Stomach (tissue), 19 donors: Measurements from ENCODE around the gene GOLGA6L9. TPM values are rescaled to one million over a fixed set of nuclear protein-coding genes. Genes with fewer than 3 reads are reported as not detected.
"Not testable (repeated sequence)": the region's sequence is repeated elsewhere in the genome, so short reads cannot be mapped to it uniquely, and the experiment has no call there.

Experiments
- DNase-seq, 2 donors: peaks; one replicate each; pipeline versions ENCODE4 v3.0.0 to v3.0.0-alpha.2; 2013 to 2019
- H3K27ac ChIP-seq, 5 donors: fragments of 200-600 bp in 4 of 5; sonication (generic) in 4 of 5; one replicate each; pipeline ENCODE4 v1.5.1; 2013 to 2019; ENCODE audit warnings: mild to moderate bottlenecking in 1 of 5, moderate library complexity in 1 of 5
- H3K27me3 ChIP-seq, 3 donors: fragments of 200-600 bp; sonication (generic); one replicate each; pipeline ENCODE4 v1.5.1; 2017 to 2019; ENCODE audit warnings: mixed run types in 1 of 3
- H3K36me3 ChIP-seq, 4 donors: fragments of 200-600 bp; sonication (generic); 1 replicate in 3 of 4; 2 replicates in 1 of 4; pipeline ENCODE4 v1.5.1; 2016 to 2019
- H3K4me1 ChIP-seq, 4 donors: fragments of 200-600 bp; sonication (generic); one replicate each; pipeline ENCODE4 v1.5.1; 2016 to 2019
- H3K4me3 ChIP-seq, 4 donors: fragments of 200-600 bp; sonication (generic) in 3 of 4; one replicate each; pipeline ENCODE4 v1.5.1; 2016 to 2019; ENCODE audit warnings: mild to moderate bottlenecking in 1 of 4
- H3K9me3 ChIP-seq, 4 donors: fragments of 200-600 bp; sonication (generic); one replicate each; pipeline ENCODE4 v1.5.1; 2016 to 2019
- CTCF ChIP-seq, 7 experiments: fragments of 450-650 bp in 4 of 7; fragments of 200-600 bp in 3 of 7; sonication (generic) in 3 of 7; IDR thresholded peaks; one replicate each; pipeline ENCODE4 v1.5.1; 2016 to 2019; ENCODE audit warnings: antibody characterized with exemption in 7 of 7, control low read depth in 2 of 7, mild to moderate bottlenecking in 1 of 7
- EP300 ChIP-seq: sonication (generic); formaldehyde crosslinking; IDR thresholded peaks from one replicate; pipeline ENCODE4 v1.6.1; 2017; ENCODE audit warnings: antibody characterized with exemption
- POLR2A ChIP-seq, 4 donors: fragments of 450-650 bp; IDR thresholded peaks; one replicate each; pipeline ENCODE4 v1.6.1; 2016; ENCODE audit warnings: antibody characterized with exemption in 4 of 4, control low read depth in 2 of 4, mild to moderate bottlenecking in 1 of 4, moderate library complexity in 1 of 4
- POLR2AphosphoS5 ChIP-seq, 3 donors: sonication (generic); formaldehyde crosslinking; IDR thresholded peaks; one replicate each; pipeline ENCODE4 v1.6.1; 2016; ENCODE audit warnings: antibody characterized with exemption in 3 of 3
- WGBS, 5 donors: extraction: QIAGEN DNeasy Blood & Tissue Kit in 3 of 5; methylation state at CpG; one replicate each; pipeline versions ENCODE4 v1.1.5 to v1.1.7; 2013 to 2018; 5-methylcytosine and 5-hydroxymethylcytosine counted together
- intact Hi-C: fragments of 100-400 bp; cut with DNase I; formaldehyde crosslinking; loops from one replicate; pipeline ENCODE4 v1.15.1; 2023; ENCODE audit warnings: low total_unique reads
- long read RNA-seq, 10 donors: transcript quantifications; one replicate each; lab custom pipeline, GENCODE V29; 2026
- polyA plus RNA-seq, 3 donors: library from polyadenylated mRNA; stranded (reverse); fragments of 200-250 nt; gene quantifications; one replicate each; pipeline ENCODE4 v1.2.3, GENCODE V29; 2013
- total RNA-seq, 5 donors: library from RNA; depleted of rRNA; stranded (reverse); fragments of >200 nt; gene quantifications; one replicate each; pipeline versions ENCODE4 v1.1.0 to v1.2.3, GENCODE V29; 2014 to 2016
- donor health status: healthy with polysubstance abuse.
- donor health status: Bipolar disorder and iron deficiency.
- donor health status: healthy.

Gene GOLGA6L9
- 10 to 100 TPM in 4 of 5 donors, 1 to 10 TPM in 1; 3.2 to 14.1 (median 12.3) TPM for total RNA-seq
- polyA plus RNA-seq: 10 to 100 TPM in 1 of 3 donors, 1 to 10 TPM in 2; 3.8 to 16.1 (median 10.0) TPM
- long read RNA-seq, donor 1, partial matches to known transcripts: 5 of 5 reads
- long read RNA-seq, donor 1, other reads (novel, unspliced or antisense): 0 of 5 reads
- long read RNA-seq, donor 2, full-length matches to known transcripts: 1 of 1 reads
- long read RNA-seq, donor 2, partial matches to known transcripts: 0 of 1 reads
- long read RNA-seq, donor 2, other reads (novel, unspliced or antisense): 0 of 1 reads
- long read RNA-seq, donor 3: 0 reads
- long read RNA-seq, donor 4: 0 reads
- long read RNA-seq, donor 5: 0 reads
- long read RNA-seq, donor 6, full-length matches to known transcripts: 2 of 2 reads
- long read RNA-seq, donor 6, partial matches to known transcripts: 0 of 2 reads
- long read RNA-seq, donor 6, other reads (novel, unspliced or antisense): 0 of 2 reads
- long read RNA-seq, donor 7: 0 reads
- long read RNA-seq, donor 8: 0 reads
- long read RNA-seq, donor 9: 0 reads
- long read RNA-seq, donor 10: 0 reads

GRCh38 chr15:82429693-82430092 is at the start of gene GOLGA6L9:
TSS of gene GOLGA6L9 (plus strand) at chr15:82429816. CDS start at chr15:82430080, 264 bp downstream.
- H3K27me3 ChIP-seq, H3K27ac ChIP-seq, DNase-seq, intact Hi-C loops, H3K36me3 ChIP-seq, H3K9me3 ChIP-seq, H3K4me1 ChIP-seq, H3K4me3 ChIP-seq: not testable (repeated sequence)
- WGBS, 5 donors: 89 to 99% (median 96%) methylated on average over 5 to 8 of the region's 9 CpGs

GRCh38 chr15:82381330-82381955 is 48.2 kb upstream of the GOLGA6L9 start:
- H3K27me3 ChIP-seq, H3K9me3 ChIP-seq, H3K4me1 ChIP-seq, DNase-seq, H3K27ac ChIP-seq, H3K36me3 ChIP-seq, intact Hi-C loops, H3K4me3 ChIP-seq: not testable (repeated sequence)
- WGBS, 5 donors: 69 to 85% (median 83%) methylated on average over 10 to 11 of the region's 11 CpGs

- H3K4me3 ChIP-seq, H3K4me1 ChIP-seq, intact Hi-C loops, H3K9me3 ChIP-seq, DNase-seq, H3K36me3 ChIP-seq, H3K27me3 ChIP-seq, H3K27ac ChIP-seq: not testable (repeated sequence)
Observed at GRCh38 chr15:82387209-82387608, 42.4 kb upstream of the GOLGA6L9 start.

GRCh38 chr15:82390152-82390551 is 39.5 kb upstream of the GOLGA6L9 start:
- intact Hi-C loops: not testable (repeated sequence)
- WGBS, 5 donors: 85 to 98% (median 93%) methylated on average over 3 of the region's 3 CpGs

GRCh38 chr15:82392077-82392476 is 37.5 kb upstream of the GOLGA6L9 start:
- H3K36me3 ChIP-seq, intact Hi-C loops, H3K27me3 ChIP-seq, H3K4me1 ChIP-seq, H3K9me3 ChIP-seq, DNase-seq, H3K4me3 ChIP-seq, H3K27ac ChIP-seq: not testable (repeated sequence)
- 76 to 94% (median 84%) methylated on average over 1 of the region's 1 CpG for WGBS, 5 donors

More at GRCh38 chr15:82390152-82390551, 39.5 kb upstream of the GOLGA6L9 start:
- DNase-seq, H3K9me3 ChIP-seq, H3K4me1 ChIP-seq, H3K4me3 ChIP-seq, H3K27me3 ChIP-seq, H3K36me3 ChIP-seq, H3K27ac ChIP-seq: not testable (repeated sequence)

- no peaks in the 10 kb centered on the region for H3K36me3 ChIP-seq
- TF ChIP-seq POLR2AphosphoS5 (IDR thresholded peaks at IDR 0.05): no peak
- no peak for TF ChIP-seq EP300
- no peak for TF ChIP-seq POLR2A (IDR thresholded peaks at IDR 0.05)
- TF ChIP-seq CTCF (IDR thresholded peaks at IDR 0.05): no peak
- intact Hi-C loops: no loop called here
- H3K4me3 ChIP-seq: no peak overlapping the region
- no peaks in the 10 kb centered on the region for H3K27me3 ChIP-seq
- no peaks in the 10 kb centered on the region for H3K9me3 ChIP-seq
- H3K4me1 ChIP-seq: peaks cover 0 to 4% (median 0%) of the 10 kb centered on the region in 4 donors
- DNase-seq: no peak
- no peak overlapping the region for H3K27ac ChIP-seq
- 89 to 99% (median 96%) methylated on average over 4 of the region's 4 CpGs for WGBS, 5 donors
Observed at GRCh38 chr15:82393671-82394070, 35.9 kb upstream of the GOLGA6L9 start.

GRCh38 chr15:82395788-82396187 is 33.8 kb upstream of the GOLGA6L9 start:
- H3K36me3 ChIP-seq, H3K27ac ChIP-seq, H3K9me3 ChIP-seq, H3K27me3 ChIP-seq, DNase-seq, H3K4me1 ChIP-seq, intact Hi-C loops, H3K4me3 ChIP-seq: not testable (repeated sequence)
- whole genome bisulfite sequencing, 5 donors: 84 to 94% (median 91%) methylated on average over 1 to 3 of the region's 4 CpGs
